DOHH2 (cell line): ENCODE results near the gene TCTN3.
"Not testable (repeated sequence)": the region's sequence is repeated elsewhere in the genome, so short reads cannot be mapped to it uniquely, and the experiment has no call there.

Source experiments
- H3F3A ChIP-seq: fragments of 200-600 bp; sonication (generic), shearing (Covaris generic); 2 replicates; pipeline ENCODE4 v1.6.0; 2016; ENCODE audit warnings: antibody characterized with exemption, mild to moderate bottlenecking; ENCODE audit not compliant: control insufficient read depth, insufficient read depth
- H3K27ac ChIP-seq: fragments of 200-600 bp; sonication (generic); 2 replicates; pipeline ENCODE4 v1.5.1; 2014; ENCODE audit warnings: low read depth, mild to moderate bottlenecking, low read length, moderate library complexity
- H3K27me3 ChIP-seq: fragments of 200-600 bp; sonication (generic); 2 replicates; pipeline ENCODE4 v1.6.1; 2014; ENCODE audit warnings: mild to moderate bottlenecking, low read length, mixed read lengths; ENCODE audit not compliant: control insufficient read depth
- H3K36me3 ChIP-seq: fragments of 200-600 bp; sonication (generic); 2 replicates; pipeline ENCODE4 v1.6.1; 2014; ENCODE audit warnings: mild to moderate bottlenecking, low read length, moderate library complexity, mixed read lengths; ENCODE audit not compliant: control insufficient read depth
- H3K4me1 ChIP-seq: fragments of 200-600 bp; sonication (generic); 2 replicates; pipeline ENCODE4 v1.6.1; 2014; ENCODE audit warnings: mild to moderate bottlenecking, low read length, mixed read lengths; ENCODE audit not compliant: control insufficient read depth
- H3K4me2 ChIP-seq: fragments of 200-600 bp; sonication (generic); 2 replicates; pipeline ENCODE4 v1.6.0; 2014; ENCODE audit warnings: mild to moderate bottlenecking, low read length, moderate library complexity
- H3K4me3 ChIP-seq: fragments of 200-600 bp; sonication (generic); 2 replicates; pipeline ENCODE4 v1.5.1; 2014; ENCODE audit warnings: mild to moderate bottlenecking, low read length, mixed read lengths
- H3K79me2 ChIP-seq: fragments of 200-600 bp; sonication (generic); 2 replicates; pipeline ENCODE4 v1.6.1; 2014; ENCODE audit warnings: mild to moderate bottlenecking, low read length, mixed read lengths; ENCODE audit not compliant: control insufficient read depth
- H3K9me2 ChIP-seq: fragments of 200-600 bp; sonication (generic); replicated peaks from 2 replicates; pipeline ENCODE4 v1.6.1; 2014; ENCODE audit warnings: mild to moderate bottlenecking, low read length, mixed read lengths; ENCODE audit not compliant: control insufficient read depth
- H3K9me3 ChIP-seq: fragments of 200-600 bp; sonication (generic); 2 replicates; pipeline ENCODE4 v1.6.1; 2014; ENCODE audit warnings: antibody characterized with exemption, low read length, mixed read lengths; ENCODE audit not compliant: control insufficient read depth, insufficient read depth
- H4K20me1 ChIP-seq: fragments of 200-600 bp; sonication (generic); 2 replicates; pipeline ENCODE4 v1.6.0; 2014; ENCODE audit warnings: low read depth, mild to moderate bottlenecking, antibody characterized with exemption, low read length, moderate library complexity; ENCODE audit not compliant: control insufficient read depth, insufficient read depth
- CTCF ChIP-seq: fragments of 200-600 bp; sonication (generic); IDR thresholded peaks from one replicate; pipeline ENCODE4 v1.5.1; 2014; ENCODE audit warnings: antibody characterized with exemption, mild to moderate bottlenecking, low read depth, low read length; ENCODE audit not compliant: poor library complexity, severe bottlenecking
- EZH2phosphoT487 ChIP-seq: fragments of 200-600 bp; sonication (generic); IDR thresholded peaks from 2 replicates; pipeline ENCODE4 v1.6.1; 2017; ENCODE audit warnings: borderline replicate concordance, mild to moderate bottlenecking, antibody characterized with exemption, low read length, moderate library complexity, mixed read lengths

TCTN3 gene

GRCh38 chr10:95741807-95742467 is 48.2 kb upstream of the TCTN3 start:
- H3K27me3 ChIP-seq, result no peaks in the 10 kb centered on the region

GRCh38 chr10:95739056-95739455 is 45.3 kb upstream of the TCTN3 start:
- peaks cover 36% of the 10 kb centered on the region for H3K4me1 ChIP-seq
- no peak overlapping the region for H3K4me2 ChIP-seq
- peaks cover under 1% of the 10 kb centered on the region; the same call in 1 of the 2 replicates for H3K9me3 ChIP-seq
- H3K4me3 ChIP-seq, result no peak overlapping the region
- no peak overlapping the region for H3K27ac ChIP-seq
- TF ChIP-seq EZH2phosphoT487 (no peak), CTCF (no peak)
- no peaks in the 10 kb centered on the region for H3K36me3 ChIP-seq
- no peaks in the 10 kb centered on the region for H3K79me2 ChIP-seq
- H3K9me2 ChIP-seq, result no peaks in the 10 kb centered on the region
- no peaks in the 10 kb centered on the region for H3K27me3 ChIP-seq
- no peaks in the 10 kb centered on the region for H4K20me1 ChIP-seq
- H3F3A ChIP-seq, result peaks cover 17% of the 10 kb centered on the region

More at GRCh38 chr10:95741807-95742467, 48.2 kb upstream of the TCTN3 start:
- Histone ChIP-seq H3K4me2 (peak overlapping the region; percentile 83), H4K20me1 (no peaks in the 10 kb centered on the region), H3K9me2 (no peaks in the 10 kb centered on the region), H3K27ac (peak overlapping the region; percentile 86), H3F3A (peaks cover 17% of the 10 kb centered on the region), H3K4me3 (peak overlapping the region; percentile 70), H3K79me2 (no peaks in the 10 kb centered on the region), H3K9me3 (no peaks in the 10 kb centered on the region), H3K36me3 (0 out of 2 replicates have a peak, but pooled peaks cover 4% of the 10 kb centered on the region), H3K4me1 (peaks cover 55% of the 10 kb centered on the region)
- TF ChIP-seq EZH2phosphoT487 (no peak), CTCF (no peak)

GRCh38 chr10:95732907-95733306 is 39.2 kb upstream of the TCTN3 start:
- not testable (repeated sequence) for H3F3A ChIP-seq, H3K79me2 ChIP-seq, H4K20me1 ChIP-seq, H3K27ac ChIP-seq, H3K4me2 ChIP-seq, H3K4me3 ChIP-seq, H3K36me3 ChIP-seq, H3K9me2 ChIP-seq, H3K27me3 ChIP-seq
- Histone ChIP-seq H3K4me1 (peaks cover 29% of the 10 kb centered on the region), H3K9me3 (peaks cover 20% of the 10 kb centered on the region)

GRCh38 chr10:95730233-95730632 is 36.5 kb upstream of the TCTN3 start:
- no peaks in the 10 kb centered on the region for H3K36me3 ChIP-seq
- H3K27ac ChIP-seq, result peak overlapping the region; percentile 19; the same call in 1 of the 2 replicates
- H3K79me2 ChIP-seq, result no peaks in the 10 kb centered on the region
- TF ChIP-seq EZH2phosphoT487, result no peak
- TF ChIP-seq CTCF, result no peak
- H3K4me1 ChIP-seq, result peaks cover 25% of the 10 kb centered on the region
- H3K4me3 ChIP-seq, result peak overlapping the region; percentile 2; the same call in 1 of the 2 replicates
- peaks cover 5% of the 10 kb centered on the region; the same call in 1 of the 2 replicates for H3F3A ChIP-seq
- H3K9me2 ChIP-seq, result no peaks in the 10 kb centered on the region
- no peaks in the 10 kb centered on the region for H3K27me3 ChIP-seq
- no peaks in the 10 kb centered on the region for H4K20me1 ChIP-seq
- H3K9me3 ChIP-seq, result peaks cover 20% of the 10 kb centered on the region
- peak overlapping the region; percentile 40 for H3K4me2 ChIP-seq
